Activated B cell treated with CpG ODN at 0.5 μM for 24 hours (primary cell): ENCODE results near the gene VAT1. TPM values are rescaled to one million over a fixed set of nuclear protein-coding genes. Genes with fewer than 3 reads are reported as not detected.

Experiments used
- ATAC-seq: fragments of 200-7000 bp; cut with Tn5 transposase; one replicate; pipeline ENCODE4 v1.10.0; 2021; ENCODE audit warnings: low read depth, mild to moderate bottlenecking, moderate library complexity
- CTCF ChIA-PET: fragments of 350-600 bp; sonication (Branson Sonifier 250); formaldehyde crosslinking; loops from one replicate; lab custom pipeline; 2021; ENCODE audit warnings: antibody characterized with exemption; lab: Charles Lee
- POLR2A ChIA-PET: fragments of 350-600 bp; sonication (Branson Sonifier 250); formaldehyde crosslinking; loops from one replicate; lab custom pipeline; 2021; ENCODE audit warnings: antibody characterized with exemption; lab: Charles Lee
- DNase-seq: peaks from one replicate; pipeline ENCODE4 v3.0.0; 2022
- H3K27ac Mint-ChIP-seq: one replicate; pipeline ENCODE4 v1.8.0; 2020; ENCODE audit warnings: mixed read lengths
- H3K27me3 Mint-ChIP-seq: one replicate; pipeline ENCODE4 v1.8.0; 2021; ENCODE audit warnings: mixed read lengths
- H3K36me3 Mint-ChIP-seq: one replicate; pipeline ENCODE4 v1.8.0; 2021; ENCODE audit warnings: low read depth, mixed read lengths
- H3K4me1 Mint-ChIP-seq: one replicate; pipeline ENCODE4 v1.8.0; 2021; ENCODE audit warnings: mixed read lengths
- H3K4me3 Mint-ChIP-seq: one replicate; pipeline ENCODE4 v1.8.0; 2020; ENCODE audit warnings: mild to moderate bottlenecking, mixed read lengths
- H3K9me3 Mint-ChIP-seq: one replicate; pipeline ENCODE4 v1.8.0; 2020; ENCODE audit warnings: mixed read lengths
- CTCF ChIP-seq: fragments of 200-600 bp; IDR thresholded peaks from one replicate; pipeline ENCODE4 v1.8.0; 2022; ENCODE audit warnings: antibody characterized with exemption, mild to moderate bottlenecking
- intact Hi-C: fragments of 100-400 bp; cut with micrococcal nuclease; formaldehyde crosslinking; loops from one replicate; pipeline ENCODE4 v1.15.1; 2024
- total RNA-seq: library from RNA; stranded (reverse); gene quantifications from 2 replicates; pipeline ENCODE4 v1.2.3, GENCODE V29; 2022

VAT1 gene
- total RNA-seq, 1 donor from 2014 or later: 34.4 TPM

GRCh38 chr17:43042025-43042628, 19.9 kb upstream of the VAT1 start:
- ATAC-seq: no peak
- CTCF ChIA-PET: no interaction called here
- H3K9me3 Mint-ChIP-seq: no peaks in the 10 kb centered on the region
- no peaks in the 10 kb centered on the region for H3K4me1 Mint-ChIP-seq
- no peak overlapping the region for H3K27ac Mint-ChIP-seq
- POLR2A ChIA-PET: no interaction called here
- H3K4me3 Mint-ChIP-seq: no peak overlapping the region
- H3K36me3 Mint-ChIP-seq: no peaks in the 10 kb centered on the region
- no peak for DNase-seq
- intact Hi-C loops: no loop called here
- no peaks in the 10 kb centered on the region for H3K27me3 Mint-ChIP-seq
- no peak for TF ChIP-seq CTCF

- DNase-seq: no peak
- no peaks in the 10 kb centered on the region for H3K9me3 Mint-ChIP-seq
- no peak for ATAC-seq
- ChIA-PET POLR2A (no interaction called here), CTCF (no interaction called here)
- H3K27me3 Mint-ChIP-seq: no peaks in the 10 kb centered on the region
- no peaks in the 10 kb centered on the region for H3K4me1 Mint-ChIP-seq
- intact Hi-C loops: no loop called here
- no peaks in the 10 kb centered on the region for H3K36me3 Mint-ChIP-seq
- no peak for TF ChIP-seq CTCF
- H3K4me3 Mint-ChIP-seq: no peak overlapping the region
- H3K27ac Mint-ChIP-seq: no peak overlapping the region
Measured at GRCh38 chr17:43040655-43041054, 18.5 kb upstream of the VAT1 start.

- CTCF ChIA-PET: no interaction called here
- no peak for DNase-seq
- POLR2A ChIA-PET: no interaction called here
- no peak overlapping the region for H3K27ac Mint-ChIP-seq
- H3K27me3 Mint-ChIP-seq: no peaks in the 10 kb centered on the region
- H3K4me1 Mint-ChIP-seq: no peaks in the 10 kb centered on the region
- H3K36me3 Mint-ChIP-seq: no peaks in the 10 kb centered on the region
- ATAC-seq: no peak
- no peaks in the 10 kb centered on the region for H3K9me3 Mint-ChIP-seq
- no peak overlapping the region for H3K4me3 Mint-ChIP-seq
- TF ChIP-seq CTCF: no peak
- intact Hi-C loops: no loop called here
Measured at GRCh38 chr17:43039646-43040045, 17.5 kb upstream of the VAT1 start.

- no peaks in the 10 kb centered on the region for H3K4me1 Mint-ChIP-seq
- ChIA-PET POLR2A (no interaction called here), CTCF (no interaction called here)
- TF ChIP-seq CTCF: no peak
- H3K9me3 Mint-ChIP-seq: no peaks in the 10 kb centered on the region
- no peak overlapping the region for H3K27ac Mint-ChIP-seq
- DNase-seq: no peak
- no peaks in the 10 kb centered on the region for H3K27me3 Mint-ChIP-seq
- intact Hi-C loops: no loop called here
- no peak overlapping the region for H3K4me3 Mint-ChIP-seq
- ATAC-seq: no peak
- H3K36me3 Mint-ChIP-seq: no peaks in the 10 kb centered on the region
Measured at GRCh38 chr17:43034894-43035293, 12.7 kb upstream of the VAT1 start.

- Mint-ChIP-seq H3K9me3 (no peaks in the 10 kb centered on the region), H3K27ac (no peak overlapping the region), H3K4me3 (no peak overlapping the region), H3K27me3 (no peaks in the 10 kb centered on the region), H3K36me3 (no peaks in the 10 kb centered on the region), H3K4me1 (no peaks in the 10 kb centered on the region)
- POLR2A ChIA-PET: interaction anchor here (0.9 kb wide), 1 partner anchor 10 kb away, joined by 5 read pairs; no protein-coding TSS in a partner anchor
- no peak for TF ChIP-seq CTCF
- intact Hi-C loops: no loop called here
- no peak for ATAC-seq
- CTCF ChIA-PET: no interaction called here
- no peak for DNase-seq
Measured at GRCh38 chr17:43033948-43034881, 12.0 kb upstream of the VAT1 start.
